GM18502 (cell line): ENCODE results near the gene PTPRF.

Experiments used
- ATAC-seq: cut with Tn5 transposase; IDR thresholded peaks from one replicate; pipeline ENCODE4 v1.9.1; 2021; ENCODE audit warnings: mild to moderate bottlenecking; ENCODE audit not compliant: unreplicated experiment, poor library complexity

Gene PTPRF

DNA sequence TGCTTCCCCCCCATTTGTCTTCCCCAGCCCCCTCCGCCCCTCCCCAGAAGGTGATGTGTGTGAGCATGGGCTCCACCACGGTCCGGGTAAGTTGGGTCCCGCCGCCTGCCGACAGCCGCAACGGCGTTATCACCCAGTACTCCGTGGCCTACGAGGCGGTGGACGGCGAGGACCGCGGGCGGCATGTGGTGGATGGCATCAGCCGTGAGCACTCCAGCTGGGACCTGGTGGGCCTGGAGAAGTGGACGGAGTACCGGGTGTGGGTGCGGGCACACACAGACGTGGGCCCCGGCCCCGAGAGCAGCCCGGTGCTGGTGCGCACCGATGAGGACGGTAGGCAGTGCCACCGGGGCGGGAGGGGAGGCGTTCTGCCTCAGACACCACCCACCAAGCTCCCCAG, 67.0 kb downstream of the PTPRF start:
- no peak for ATAC-seq

DNA sequence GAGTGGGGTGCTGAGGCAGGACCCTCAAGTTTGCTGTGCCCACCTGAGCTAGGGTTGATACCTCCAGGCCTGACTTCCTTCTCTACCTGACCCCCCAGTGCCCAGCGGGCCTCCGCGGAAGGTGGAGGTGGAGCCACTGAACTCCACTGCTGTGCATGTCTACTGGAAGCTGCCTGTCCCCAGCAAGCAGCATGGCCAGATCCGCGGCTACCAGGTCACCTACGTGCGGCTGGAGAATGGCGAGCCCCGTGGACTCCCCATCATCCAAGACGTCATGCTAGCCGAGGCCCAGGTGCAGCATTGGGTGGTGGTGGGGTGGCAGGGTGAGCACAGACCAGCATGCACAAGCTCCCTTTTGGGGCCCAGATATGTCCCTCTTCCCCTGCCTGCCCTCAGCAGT, 67.9 kb downstream of the PTPRF start:
- no peak for ATAC-seq

DNA sequence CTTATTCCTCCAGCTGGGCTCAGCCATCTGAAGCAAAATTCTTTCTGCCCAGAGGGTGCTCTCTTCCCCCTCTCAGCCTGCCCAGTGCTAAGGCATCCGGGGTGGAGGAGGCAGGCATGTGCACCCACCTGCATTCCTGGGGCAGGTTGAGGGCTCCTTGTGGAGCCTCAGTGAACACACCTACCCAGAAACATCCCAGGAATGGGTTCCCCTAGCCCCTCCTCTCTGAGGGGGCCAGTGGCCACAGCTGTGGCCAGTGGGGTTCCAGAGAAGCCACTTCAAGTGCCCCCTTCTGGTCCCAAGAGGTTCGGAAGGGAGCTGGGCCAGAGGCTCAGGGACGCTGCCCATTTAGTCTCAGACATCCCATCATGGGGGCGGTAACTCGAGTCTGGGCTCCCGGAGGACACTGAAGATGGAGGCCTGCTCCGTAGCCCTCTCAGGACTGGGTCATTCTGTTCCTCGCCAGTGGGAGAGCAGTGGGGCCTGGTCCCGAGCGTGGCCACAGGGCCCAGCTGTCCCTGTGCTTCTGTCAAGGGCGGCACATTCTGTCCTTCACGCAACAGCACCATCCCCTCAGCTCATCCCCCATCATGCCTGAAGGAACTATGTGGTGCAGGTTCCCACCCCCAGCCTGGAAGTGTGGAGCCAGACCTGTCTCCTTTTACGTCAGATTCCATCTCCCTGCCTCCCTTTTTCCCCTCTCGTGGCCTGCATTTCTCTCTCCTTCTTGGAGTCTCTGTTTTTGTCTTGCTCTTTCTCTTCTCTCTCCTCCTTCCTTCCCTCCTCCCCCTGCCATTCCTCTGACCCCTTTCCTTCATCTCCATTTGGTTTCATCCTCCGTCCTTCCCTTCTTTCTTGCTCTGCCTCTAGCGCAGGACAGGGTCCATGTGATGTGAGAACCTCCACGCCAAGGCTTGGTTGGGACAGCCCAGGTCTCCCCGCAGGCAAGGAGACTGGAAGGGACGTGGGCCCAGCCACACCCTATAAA, 69.6 kb downstream of the PTPRF start:
- ATAC-seq, result no peak

DNA sequence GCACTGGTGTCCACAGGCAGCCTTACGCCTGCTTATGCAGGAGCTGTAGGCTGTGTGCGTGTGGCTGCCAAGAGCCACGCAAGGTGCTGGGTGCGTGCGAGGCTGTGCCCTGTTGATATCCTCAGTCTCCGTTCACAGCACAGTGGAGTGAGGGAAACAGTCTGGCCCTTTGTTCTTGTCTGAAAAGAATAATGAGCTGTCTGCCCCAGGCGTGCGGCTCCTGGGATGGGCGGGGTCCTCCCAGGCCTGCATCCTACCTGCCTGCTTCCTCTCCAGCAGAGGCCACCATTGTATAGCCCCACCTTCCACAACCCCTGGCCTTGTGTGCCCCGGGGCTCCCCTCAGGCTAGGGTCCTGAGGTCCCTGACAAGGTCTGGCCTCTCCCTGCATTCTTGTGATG, 72.3 kb downstream of the PTPRF start:
- ATAC-seq, result no peak

DNA sequence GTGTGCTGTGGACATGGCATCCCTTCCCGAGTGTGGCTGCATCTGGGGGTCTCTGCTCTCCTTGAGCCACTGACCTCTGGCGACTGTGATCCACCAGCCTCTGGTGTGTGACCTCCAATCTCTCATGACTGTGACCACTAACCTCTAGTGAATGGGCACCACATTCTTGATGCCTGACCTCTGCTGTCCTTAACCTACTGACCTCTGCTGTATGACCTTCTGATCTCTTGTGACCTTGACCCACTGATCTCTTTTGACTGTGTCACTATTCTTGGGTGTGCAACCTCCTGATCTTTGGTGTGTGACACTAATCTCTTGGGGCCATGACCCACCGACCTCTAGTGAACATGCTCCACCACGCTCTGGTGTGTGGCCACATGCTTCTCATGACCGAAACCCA, 73.5 kb downstream of the PTPRF start:
- ATAC-seq, result no peak

DNA sequence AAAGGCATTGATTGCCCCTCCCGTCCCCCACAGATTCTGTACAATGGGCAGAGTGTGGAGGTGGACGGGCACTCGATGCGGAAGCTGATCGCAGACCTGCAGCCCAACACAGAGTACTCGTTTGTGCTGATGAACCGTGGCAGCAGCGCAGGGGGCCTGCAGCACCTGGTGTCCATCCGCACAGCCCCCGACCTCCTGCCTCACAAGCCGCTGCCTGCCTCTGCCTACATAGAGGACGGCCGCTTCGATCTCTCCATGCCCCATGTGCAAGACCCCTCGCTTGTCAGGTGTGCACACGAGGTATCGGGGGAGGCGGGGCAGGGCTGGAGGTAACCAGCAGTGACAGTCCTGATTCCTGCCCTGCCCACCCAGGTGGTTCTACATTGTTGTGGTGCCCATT, 74.5 kb downstream of the PTPRF start:
- ATAC-seq, result no peak

DNA sequence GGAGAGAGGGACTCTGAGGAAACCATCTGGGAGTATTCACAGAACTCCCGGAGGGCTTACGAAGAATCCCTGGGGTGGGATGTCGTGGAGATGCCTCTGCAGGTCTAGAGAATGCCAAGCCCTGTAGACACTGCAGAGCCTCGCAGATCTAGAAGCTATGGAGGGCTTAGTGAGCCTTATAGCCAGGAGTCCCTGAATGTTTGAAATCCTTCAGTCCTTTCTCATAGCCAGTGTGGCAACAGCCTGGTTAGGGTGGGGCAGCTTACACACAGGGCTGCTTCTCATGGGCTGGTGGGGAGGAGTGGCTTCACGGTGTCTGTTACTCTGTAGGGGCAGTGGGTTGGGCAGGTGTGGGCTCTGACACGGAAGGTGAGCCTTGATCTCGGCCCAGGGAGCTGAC, 75.1 kb downstream of the PTPRF start:
- no peak for ATAC-seq

DNA sequence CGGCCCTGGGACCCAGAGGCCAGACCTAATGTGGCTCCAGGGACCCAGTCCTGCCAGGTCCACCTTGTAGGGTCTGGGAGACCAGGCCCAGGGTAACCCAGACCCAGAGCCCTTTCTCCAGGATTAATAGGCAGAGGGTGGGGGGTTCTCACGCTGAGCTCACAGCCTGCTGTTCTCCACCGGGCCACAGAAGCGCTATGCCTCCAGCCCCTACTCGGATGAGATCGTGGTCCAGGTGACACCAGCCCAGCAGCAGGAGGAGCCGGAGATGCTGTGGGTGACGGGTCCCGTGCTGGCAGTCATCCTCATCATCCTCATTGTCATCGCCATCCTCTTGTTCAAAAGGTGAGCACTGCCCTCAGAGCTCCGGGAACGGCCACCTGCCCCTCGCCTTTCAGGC, 75.9 kb downstream of the PTPRF start:
- no peak for ATAC-seq

DNA sequence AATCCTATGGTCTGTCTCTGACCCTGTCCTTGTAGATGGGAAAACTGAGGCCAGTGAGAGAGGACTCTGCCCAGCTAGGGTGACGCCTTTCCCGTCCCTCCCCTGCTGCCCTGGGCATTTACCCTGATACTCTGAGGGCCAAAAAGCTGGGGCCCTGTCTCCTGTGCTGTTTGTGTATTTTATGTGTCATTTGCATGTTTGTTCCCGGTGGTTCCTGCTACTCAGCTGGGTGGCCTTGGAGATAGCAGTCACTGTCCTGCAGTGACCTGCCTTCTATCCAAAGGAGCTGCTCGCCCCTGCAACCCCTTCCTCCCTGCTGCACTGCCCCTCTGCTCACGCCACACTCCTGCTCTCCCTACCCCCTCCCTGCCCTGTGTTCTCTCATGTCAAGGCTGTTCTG, 78.1 kb downstream of the PTPRF start:
- ATAC-seq, result no peak

DNA sequence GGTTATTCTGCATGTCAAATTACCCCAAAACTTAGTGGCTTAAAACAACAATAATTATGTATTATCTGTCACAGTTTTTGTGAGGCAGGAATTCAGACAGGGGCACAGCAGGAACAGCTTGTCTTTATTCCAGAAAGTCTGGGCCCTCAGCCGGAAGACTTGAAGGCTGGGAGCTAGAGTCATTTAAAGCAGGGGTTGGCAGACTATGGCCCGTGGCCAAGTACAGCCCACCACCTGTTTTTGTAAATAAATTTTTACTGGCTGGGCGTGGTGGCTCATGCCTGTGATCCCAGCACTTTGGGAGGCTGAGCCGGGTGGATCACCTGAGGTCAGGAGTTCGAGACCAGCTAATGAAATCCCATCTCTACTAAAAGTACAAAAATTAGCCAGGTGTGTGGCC, 79.7 kb downstream of the PTPRF start:
- no peak for ATAC-seq

DNA sequence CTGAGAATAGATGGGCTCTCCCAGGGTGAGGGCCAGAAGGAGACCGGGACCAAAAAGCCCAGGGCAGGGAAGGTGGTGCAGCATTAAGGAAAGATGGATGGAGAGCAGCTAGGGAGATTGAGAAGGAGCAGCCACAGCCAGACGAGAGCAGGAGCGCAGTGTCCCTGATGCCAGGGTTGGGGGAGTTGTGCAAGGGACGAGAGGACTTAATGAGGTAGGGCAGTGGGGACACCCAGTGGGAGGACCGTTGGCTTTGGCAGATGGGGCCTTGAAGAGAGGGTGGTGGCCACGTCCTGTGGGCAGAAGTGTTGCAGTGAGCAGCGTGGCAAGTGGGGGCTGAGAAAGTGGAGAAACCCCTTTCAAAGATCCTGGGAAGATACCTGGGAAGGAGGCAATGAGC, 81.3 kb downstream of the PTPRF start:
- ATAC-seq, result no peak

DNA sequence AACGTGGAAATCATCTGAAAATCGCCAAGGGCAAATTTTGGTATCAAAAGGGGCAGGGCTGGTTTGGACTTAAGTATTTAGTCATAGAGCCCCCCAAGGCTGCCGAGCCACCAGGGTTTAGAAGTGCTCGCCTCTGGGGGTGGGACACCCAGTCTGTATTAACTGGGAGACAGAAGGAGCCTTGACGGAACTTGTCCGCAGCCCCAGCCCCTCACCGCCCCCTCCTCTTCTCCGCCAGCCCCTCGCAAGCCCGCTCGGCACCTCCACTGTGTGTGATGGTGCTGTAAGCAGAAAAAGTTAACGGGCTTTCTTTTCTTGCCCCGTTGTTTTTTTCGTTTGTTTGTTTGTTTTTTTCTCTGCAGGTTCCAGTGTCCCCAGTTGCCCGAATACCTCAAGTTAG, 81.7 kb downstream of the PTPRF start:
- no peak for ATAC-seq

DNA sequence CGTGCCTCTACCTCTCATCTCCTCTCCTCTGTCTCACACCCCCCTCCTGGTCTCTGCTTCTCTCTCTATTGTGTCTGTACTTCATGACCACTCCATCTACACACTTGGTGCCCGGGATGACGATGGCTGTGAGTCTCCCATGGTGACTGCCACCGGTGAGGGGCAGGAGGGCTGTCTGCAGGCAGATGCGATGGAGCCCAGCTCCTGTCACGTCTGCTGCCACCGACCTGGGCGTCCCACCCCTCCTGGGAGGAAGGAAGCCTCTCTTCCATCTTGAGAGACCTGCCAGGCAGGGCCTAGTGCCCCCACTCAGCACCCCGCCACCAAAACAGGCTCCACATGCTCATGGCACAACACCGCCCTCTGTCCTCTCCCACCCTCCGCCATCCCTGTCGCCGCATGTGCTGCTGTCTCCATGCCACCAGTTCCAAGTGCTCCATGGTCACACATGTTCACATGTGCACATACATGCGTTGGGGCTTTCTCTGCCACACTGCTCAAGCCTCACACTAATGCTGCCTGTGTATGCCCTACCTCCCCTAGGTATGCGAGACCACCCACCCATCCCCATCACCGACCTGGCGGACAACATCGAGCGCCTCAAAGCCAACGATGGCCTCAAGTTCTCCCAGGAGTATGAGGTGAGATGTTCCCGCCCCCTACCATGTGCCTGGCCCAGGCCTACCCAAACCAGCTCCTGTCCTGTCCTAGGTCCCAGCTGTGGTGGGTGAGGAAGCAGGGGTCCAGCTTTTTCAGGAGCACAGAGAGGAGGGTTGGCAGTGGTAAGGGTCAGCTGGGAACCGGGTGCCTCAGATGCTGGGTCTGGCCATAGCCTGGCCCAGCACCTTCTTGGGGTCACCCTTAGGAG, 82.6 kb downstream of the PTPRF start:
- no peak for ATAC-seq

DNA sequence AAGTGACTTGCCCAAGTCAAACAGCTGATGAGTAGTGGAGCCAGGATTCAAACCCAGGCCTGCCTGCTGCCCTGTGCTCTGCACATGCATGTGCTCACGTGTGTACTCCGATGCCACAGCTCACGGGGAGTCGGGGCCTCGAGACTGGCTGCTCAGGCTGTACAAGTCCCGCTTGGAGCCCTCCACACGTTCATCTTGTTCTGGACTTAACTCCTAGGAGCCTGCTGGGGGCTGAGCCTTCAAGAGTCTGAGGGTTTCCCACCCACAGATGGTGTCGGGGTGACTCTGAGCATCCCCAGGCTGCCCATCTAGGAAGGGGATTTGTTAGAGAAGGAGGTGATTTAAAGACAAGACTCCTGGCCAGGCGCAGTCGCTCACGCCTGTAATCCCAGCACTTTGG, 83.5 kb downstream of the PTPRF start:
- ATAC-seq, result no peak

DNA sequence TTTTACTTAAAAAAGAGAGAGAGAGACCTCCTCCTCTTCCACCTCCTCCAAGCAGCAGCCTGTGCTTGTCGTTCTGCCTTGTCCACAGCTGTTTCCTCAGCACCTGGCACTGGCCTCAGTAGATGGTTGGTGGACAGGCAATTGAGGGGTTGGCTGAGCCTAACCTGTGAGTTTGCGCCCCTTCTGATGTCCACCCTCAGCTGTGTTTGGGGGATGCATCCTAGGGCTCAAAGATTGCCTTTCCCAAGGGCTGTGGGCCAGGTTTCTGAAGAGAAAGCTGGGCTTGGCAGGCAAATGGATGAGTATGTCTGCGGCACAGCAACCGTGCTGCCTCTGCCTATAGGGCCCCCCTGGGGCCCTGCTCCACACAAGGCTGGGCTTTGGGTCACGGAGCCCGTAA, 84.2 kb downstream of the PTPRF start:
- no peak for ATAC-seq

DNA sequence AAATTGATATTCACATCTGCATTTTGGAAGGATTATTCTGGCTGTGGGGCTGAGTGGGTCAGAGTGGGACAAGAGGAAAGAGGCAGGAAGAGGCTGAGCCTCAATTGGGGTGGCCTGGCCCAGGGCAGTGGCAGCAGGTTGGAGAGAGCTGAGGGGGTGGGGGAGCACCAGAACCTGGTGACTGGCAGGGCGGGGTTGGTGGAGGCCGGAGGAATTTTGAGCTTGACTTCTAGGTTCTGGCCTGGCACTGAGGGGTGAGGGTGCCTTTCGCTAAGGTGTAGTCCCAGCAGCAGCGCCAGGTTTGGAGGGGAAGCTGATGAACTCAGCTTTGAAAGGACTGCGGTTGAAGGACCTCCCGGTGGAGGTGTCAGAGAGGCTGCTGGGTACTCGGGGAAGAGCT, 85.7 kb downstream of the PTPRF start:
- no peak for ATAC-seq

DNA sequence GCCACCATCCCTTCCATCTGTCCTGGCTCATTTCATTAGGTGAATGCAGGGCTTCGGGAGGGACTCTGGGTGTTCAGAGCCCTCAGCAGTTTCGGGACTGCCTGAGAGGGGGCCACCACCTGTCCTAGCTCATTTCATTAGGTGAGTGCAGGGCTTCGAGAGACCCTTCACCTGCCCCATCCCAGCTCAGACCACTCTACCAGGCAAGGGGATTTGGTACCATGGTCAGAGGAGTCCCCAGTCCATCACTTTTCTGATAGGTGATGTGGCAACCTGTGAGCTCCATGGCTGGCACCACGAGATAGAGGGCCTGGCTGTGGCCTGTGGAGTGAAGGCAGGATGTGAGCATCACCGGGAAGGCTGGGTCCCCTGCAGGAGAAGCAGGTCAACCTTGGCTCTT, 86.3 kb downstream of the PTPRF start:
- ATAC-seq, result no peak

DNA sequence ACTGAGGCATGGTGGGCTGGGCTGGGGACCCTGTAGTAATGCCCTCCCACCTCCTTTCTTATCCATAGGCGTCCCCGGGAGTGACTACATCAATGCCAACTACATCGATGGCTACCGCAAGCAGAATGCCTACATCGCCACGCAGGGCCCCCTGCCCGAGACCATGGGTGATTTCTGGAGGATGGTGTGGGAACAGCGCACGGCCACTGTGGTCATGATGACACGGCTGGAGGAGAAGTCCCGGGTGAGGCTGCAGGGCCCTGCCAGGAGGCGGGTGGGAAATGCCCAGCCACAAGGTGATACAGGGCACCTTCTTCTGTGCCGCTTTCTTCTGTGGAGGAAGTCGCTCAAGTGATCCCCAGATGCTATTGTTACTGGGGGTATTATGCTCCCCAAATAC, 87.0 kb downstream of the PTPRF start:
- ATAC-seq, result no peak

DNA sequence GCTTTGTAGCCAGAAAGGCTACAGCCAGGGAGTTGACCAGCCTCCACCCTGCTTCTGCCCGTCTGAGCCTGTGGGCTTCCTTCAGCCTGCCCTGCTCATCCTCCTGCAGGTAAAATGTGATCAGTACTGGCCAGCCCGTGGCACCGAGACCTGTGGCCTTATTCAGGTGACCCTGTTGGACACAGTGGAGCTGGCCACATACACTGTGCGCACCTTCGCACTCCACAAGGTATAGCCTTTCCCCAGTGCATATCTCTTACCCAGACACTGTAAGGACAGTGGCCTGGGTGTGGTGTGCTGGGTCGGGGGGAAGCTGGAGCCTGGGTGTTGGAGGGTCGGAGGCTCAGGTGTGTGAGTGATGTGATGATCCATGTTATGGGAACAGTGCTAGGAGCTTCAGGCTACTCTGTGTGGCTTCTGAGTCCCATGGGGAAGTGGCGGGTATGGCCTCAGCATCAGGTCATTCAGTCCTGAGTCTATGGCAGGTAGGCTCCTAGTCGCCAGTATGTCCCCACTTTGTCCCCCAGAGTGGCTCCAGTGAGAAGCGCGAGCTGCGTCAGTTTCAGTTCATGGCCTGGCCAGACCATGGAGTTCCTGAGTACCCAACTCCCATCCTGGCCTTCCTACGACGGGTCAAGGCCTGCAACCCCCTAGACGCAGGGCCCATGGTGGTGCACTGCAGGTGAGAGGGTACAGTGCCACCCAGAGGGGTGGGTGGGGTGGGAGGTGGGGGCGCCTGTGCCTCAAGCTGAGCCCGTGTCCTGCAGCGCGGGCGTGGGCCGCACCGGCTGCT, 88.0 kb downstream of the PTPRF start:
- ATAC-seq, result no peak

DNA sequence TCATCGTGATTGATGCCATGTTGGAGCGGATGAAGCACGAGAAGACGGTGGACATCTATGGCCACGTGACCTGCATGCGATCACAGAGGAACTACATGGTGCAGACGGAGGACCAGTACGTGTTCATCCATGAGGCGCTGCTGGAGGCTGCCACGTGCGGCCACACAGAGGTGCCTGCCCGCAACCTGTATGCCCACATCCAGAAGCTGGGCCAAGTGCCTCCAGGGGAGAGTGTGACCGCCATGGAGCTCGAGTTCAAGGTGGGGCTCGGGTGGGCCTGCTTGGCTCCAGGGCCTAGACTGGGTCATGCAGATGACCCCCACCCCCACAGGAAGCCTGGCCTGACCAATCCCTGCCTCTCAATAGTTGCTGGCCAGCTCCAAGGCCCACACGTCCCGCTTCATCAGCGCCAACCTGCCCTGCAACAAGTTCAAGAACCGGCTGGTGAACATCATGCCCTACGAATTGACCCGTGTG, 88.7 kb downstream of the PTPRF start:
- no peak for ATAC-seq
